ENCODE data around the gene TNFSF12. TPM values are rescaled to one million over a fixed set of nuclear protein-coding genes. Genes with fewer than 3 reads are reported as not detected.

Gene TNFSF12, protein sequence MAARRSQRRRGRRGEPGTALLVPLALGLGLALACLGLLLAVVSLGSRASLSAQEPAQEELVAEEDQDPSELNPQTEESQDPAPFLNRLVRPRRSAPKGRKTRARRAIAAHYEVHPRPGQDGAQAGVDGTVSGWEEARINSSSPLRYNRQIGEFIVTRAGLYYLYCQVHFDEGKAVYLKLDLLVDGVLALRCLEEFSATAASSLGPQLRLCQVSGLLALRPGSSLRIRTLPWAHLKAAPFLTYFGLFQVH
- 100 to 1,000 TPM in 2 of 4 donors, 10 to 100 TPM in 2; 60.1 to 122 (median 91.8) TPM for total RNA-seq
- 10 to 100 TPM; 18.0 to 45.0 (median 26.1) TPM for polyA plus RNA-seq

GRCh38 chr17:7548585-7549400 lies at the start of gene TNFSF12:
TSS of gene TNFSF12 (plus strand) at chr17:7549058. CDS start at chr17:7549154, 96 bp downstream.
- TF ChIP-seq POLR2A (IDR thresholded peaks at IDR 0.05) = no peak
- peak in 2 of 4 experiments; percentile 10 to 22 for TF ChIP-seq CTCF (IDR thresholded peaks at IDR 0.05)
- TF ChIP-seq POLR2AphosphoS5 (IDR thresholded peaks at IDR 0.05) = peak in 3 of 4 donors; percentile 23 to 64 (median 55)
- peaks cover 0 to 21% (median 19%) of the 10 kb centered on the region in 4 donors for H3K4me1 ChIP-seq
- intact Hi-C loops (cut with DNase I) = no loop called here
- H3K4me3 ChIP-seq = peak within 1 kb of the TSS; percentile 53 to 79 (median 76)
- peaks cover 0 to 17% (median 10%) of the 10 kb centered on the region in 4 donors for H3K36me3 ChIP-seq
- WGBS, 2 donors = 1 to 4% methylated on average over 65 of the region's 65 CpGs
- H3K9me3 ChIP-seq = no peaks in the 10 kb centered on the region
- peak within 1 kb of the TSS; percentile 89 to 93 (median 91) for H3K27ac ChIP-seq
- no peaks in the 10 kb centered on the region for H3K27me3 ChIP-seq
- DNase-seq = peak; percentile 85

GRCh38 chr17:7499161-7499560 lies 49.7 kb upstream of the TNFSF12 start:
- Histone ChIP-seq H3K4me1 (no peaks in the 10 kb centered on the region), H3K4me3 (no peak overlapping the region), H3K36me3 (peaks cover 58 to 84% (median 76%) of the 10 kb centered on the region in 4 donors), H3K27ac (no peak overlapping the region), H3K27me3 (no peaks in the 10 kb centered on the region), H3K9me3 (no peaks in the 10 kb centered on the region)
- WGBS, 2 donors = 87 to 91% methylated on average over 11 of the region's 11 CpGs
- intact Hi-C loops (cut with DNase I) = no loop called here
- no peak for TF ChIP-seq POLR2A (IDR thresholded peaks at IDR 0.05)
- no peak for TF ChIP-seq CTCF (IDR thresholded peaks at IDR 0.05)
- TF ChIP-seq EP300 (IDR thresholded peaks at IDR 0.05) = no peak
- no peak for TF ChIP-seq POLR2AphosphoS5 (IDR thresholded peaks at IDR 0.05)
- no peak for DNase-seq

DNA sequence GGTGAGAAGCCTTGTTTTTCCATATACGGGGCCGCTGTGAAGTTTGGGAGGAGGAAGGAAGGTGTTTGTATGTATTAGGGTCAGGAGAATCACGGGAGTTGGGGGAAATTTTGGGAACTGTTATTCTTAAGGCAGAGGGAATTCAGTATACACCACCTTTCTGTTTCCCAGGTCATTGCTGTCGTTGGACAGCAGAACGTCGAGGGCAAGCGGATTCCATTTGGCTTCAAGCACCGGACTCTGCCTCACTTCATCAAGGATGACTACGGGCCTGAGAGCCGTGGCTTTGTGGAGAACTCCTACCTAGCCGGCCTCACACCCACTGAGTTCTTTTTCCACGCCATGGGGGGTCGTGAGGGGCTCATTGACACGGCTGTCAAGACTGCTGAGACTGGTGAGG lies 47.1 kb upstream of the TNFSF12 start:
- intact Hi-C loops (cut with DNase I) = no loop called here

More for the DNA sequence above, 47.1 kb upstream of the TNFSF12 start:
- H3K36me3 ChIP-seq = peaks cover 63 to 99% (median 79%) of the 10 kb centered on the region in 4 donors
- H3K27me3 ChIP-seq = no peaks in the 10 kb centered on the region
- TF ChIP-seq CTCF (IDR thresholded peaks at IDR 0.05) (no peak), EP300 (IDR thresholded peaks at IDR 0.05) (no peak), POLR2AphosphoS5 (IDR thresholded peaks at IDR 0.05) (no peak), POLR2A (IDR thresholded peaks at IDR 0.05) (no peak)
- 86 to 92% methylated on average over 14 of the region's 14 CpGs for WGBS, 2 donors
- H3K4me1 ChIP-seq = no peaks in the 10 kb centered on the region
- DNase-seq = peak; percentile 46
- no peak overlapping the region for H3K27ac ChIP-seq
- H3K4me3 ChIP-seq = no peak overlapping the region
- H3K9me3 ChIP-seq = no peaks in the 10 kb centered on the region

All from sigmoid colon (tissue), 7 donors.